ENCODE data around the gene MYL7.

GRCh38 chr7:44182827-44183226 is 41.7 kb upstream of the MYL7 start:
- TF ChIP-seq CTCF (IDR thresholded peaks at IDR 0.05 in 2 of 3, conservative IDR thresholded peaks at IDR 0.05 in 1 of 3; ENCODE audit: borderline replicate concordance in 1 of 3, insufficient read depth in 1 of 3, low read depth in 2 of 3, low read length in 2 of 3) = no peak
- TF ChIP-seq POLR2A (IDR thresholded peaks at IDR 0.05; ENCODE audit: borderline replicate concordance, extremely low read depth, insufficient read depth, insufficient read length) = no peak
- no peak for TF ChIP-seq YY1 (IDR thresholded peaks at IDR 0.05; ENCODE audit: extremely low read depth, insufficient replicate concordance, low read depth, low read length)
- no peak for TF ChIP-seq SP1 (IDR thresholded peaks at IDR 0.05; ENCODE audit: low read depth)
- no peak for TF ChIP-seq MAX (IDR thresholded peaks at IDR 0.05)
- TF ChIP-seq JUND (IDR thresholded peaks at IDR 0.05) = no peak
- no peak for TF ChIP-seq POLR2AphosphoS5 (IDR thresholded peaks at IDR 0.05; ENCODE audit: low read depth, low read length)
- no peak for TF ChIP-seq RAD21 (IDR thresholded peaks at IDR 0.05; ENCODE audit: low read depth)
- TF ChIP-seq EZH2 (IDR thresholded peaks at IDR 0.05) = no peak
- no peak for TF ChIP-seq EZH2phosphoT487 (IDR thresholded peaks at IDR 0.05; ENCODE audit: borderline replicate concordance)
- TF ChIP-seq FOSL1 (IDR thresholded peaks at IDR 0.05; ENCODE audit: low read depth) = no peak
- TF ChIP-seq SRF (IDR thresholded peaks at IDR 0.05; ENCODE audit: low read depth) = no peak
- TF ChIP-seq ZBTB33 (IDR thresholded peaks at IDR 0.05; ENCODE audit: extremely low read depth, insufficient replicate concordance, low read length) = no peak

All from HCT116 (cell line).